ENCODE results near the gene CFAP90. TPM values are rescaled to one million over a fixed set of nuclear protein-coding genes. Genes with fewer than 3 reads are reported as not detected.

CFAP90 gene
- total RNA-seq, 1 donor, result not detected

DNA sequence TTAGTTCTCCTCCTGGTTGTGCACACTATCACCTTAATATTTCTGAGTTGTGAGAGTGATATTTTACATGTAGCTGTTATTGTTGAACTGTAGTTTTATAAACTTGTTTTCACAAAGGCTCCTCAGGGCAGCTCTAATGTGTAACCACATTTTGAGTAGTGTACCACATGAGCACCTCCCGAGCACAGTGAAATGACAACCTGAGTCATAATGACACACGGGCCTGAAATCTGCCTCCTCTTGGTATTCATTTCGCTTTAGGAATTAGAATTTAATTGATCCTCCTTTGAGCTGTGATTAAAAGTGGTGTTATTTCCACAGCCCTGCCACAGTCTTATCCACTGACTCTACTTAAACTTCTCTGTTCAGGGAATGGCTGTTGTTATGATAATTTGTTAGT, 25.9 kb upstream of the CFAP90 start:
- DNase-seq (ENCODE audit: low read depth), result peak; percentile 31
- TF ChIP-seq, protein P1, sequence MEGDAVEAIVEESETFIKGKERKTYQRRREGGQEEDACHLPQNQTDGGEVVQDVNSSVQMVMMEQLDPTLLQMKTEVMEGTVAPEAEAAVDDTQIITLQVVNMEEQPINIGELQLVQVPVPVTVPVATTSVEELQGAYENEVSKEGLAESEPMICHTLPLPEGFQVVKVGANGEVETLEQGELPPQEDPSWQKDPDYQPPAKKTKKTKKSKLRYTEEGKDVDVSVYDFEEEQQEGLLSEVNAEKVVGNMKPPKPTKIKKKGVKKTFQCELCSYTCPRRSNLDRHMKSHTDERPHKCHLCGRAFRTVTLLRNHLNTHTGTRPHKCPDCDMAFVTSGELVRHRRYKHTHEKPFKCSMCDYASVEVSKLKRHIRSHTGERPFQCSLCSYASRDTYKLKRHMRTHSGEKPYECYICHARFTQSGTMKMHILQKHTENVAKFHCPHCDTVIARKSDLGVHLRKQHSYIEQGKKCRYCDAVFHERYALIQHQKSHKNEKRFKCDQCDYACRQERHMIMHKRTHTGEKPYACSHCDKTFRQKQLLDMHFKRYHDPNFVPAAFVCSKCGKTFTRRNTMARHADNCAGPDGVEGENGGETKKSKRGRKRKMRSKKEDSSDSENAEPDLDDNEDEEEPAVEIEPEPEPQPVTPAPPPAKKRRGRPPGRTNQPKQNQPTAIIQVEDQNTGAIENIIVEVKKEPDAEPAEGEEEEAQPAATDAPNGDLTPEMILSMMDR (IDR thresholded peaks at IDR 0.05; ENCODE audit: insufficient read depth, low read length), result no peak
- no peak overlapping the region for H3K4me3 ChIP-seq (ENCODE audit: low read depth, low read length)

DNA sequence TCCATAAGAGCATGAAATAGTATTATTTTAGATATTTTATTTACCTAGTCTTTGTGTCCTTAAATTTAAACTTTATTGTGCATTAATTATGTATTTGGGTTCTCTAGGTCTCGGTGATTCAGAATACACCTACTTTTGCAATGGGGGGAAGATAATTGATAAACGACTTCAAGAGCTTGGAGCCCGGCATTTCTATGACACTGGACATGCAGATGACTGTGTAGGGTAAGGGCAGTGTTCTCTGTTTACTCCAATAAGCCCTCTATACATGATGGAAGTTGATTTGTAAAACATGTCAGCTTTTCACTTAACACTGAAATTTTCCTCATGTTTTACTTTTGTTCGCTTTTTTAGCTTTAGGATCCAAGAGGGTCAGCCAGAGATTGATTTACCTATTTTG, 24.2 kb upstream of the CFAP90 start:
- TF ChIP-seq, protein P1 (IDR thresholded peaks at IDR 0.05; ENCODE audit: insufficient read depth, low read length), result no peak
- no peak overlapping the region for H3K4me3 ChIP-seq (ENCODE audit: low read depth, low read length)
- no peak for DNase-seq (ENCODE audit: low read depth)

DNA sequence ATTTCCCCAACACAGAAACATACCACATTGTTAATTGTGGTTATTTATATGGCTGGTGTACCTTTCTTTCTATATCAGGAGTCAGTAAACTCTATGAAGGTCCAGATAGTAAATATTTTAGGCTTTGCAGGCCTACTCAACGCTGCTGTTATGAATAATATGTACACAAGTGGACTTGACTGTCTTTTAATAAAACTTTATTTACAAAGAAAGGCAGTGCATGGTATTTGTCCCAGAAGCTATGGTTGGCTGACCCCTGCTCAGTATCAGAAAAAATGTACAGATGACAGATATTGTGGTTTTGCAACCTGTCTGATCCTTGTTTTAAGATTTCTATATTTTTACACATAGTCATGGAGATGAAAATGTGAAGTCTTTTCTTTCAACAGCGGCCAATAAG, 23.7 kb upstream of the CFAP90 start:
- TF ChIP-seq, protein P1 (IDR thresholded peaks at IDR 0.05; ENCODE audit: insufficient read depth, low read length), result no peak
- H3K4me3 ChIP-seq (ENCODE audit: low read depth, low read length), result no peak overlapping the region
- no peak for DNase-seq (ENCODE audit: low read depth)

DNA sequence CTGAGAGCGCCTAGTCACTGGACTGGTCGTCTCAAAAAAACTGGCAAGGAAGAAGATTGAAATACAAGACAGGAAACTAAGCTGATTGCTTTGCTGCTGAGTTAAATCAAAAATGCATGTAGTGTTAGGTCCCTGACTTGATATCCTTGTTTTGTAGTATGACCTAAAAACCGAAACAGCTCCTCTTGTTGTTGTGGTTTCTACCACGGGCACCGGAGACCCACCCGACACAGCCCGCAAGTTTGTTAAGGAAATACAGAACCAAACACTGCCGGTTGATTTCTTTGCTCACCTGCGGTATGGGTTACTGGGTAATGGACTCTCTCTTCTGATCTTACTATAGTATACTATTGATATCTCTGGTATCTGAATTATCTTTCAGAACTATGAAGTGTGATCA, 22.3 kb upstream of the CFAP90 start:
- no peak for DNase-seq (ENCODE audit: low read depth)
- no peak overlapping the region for H3K4me3 ChIP-seq (ENCODE audit: low read depth, low read length)
- TF ChIP-seq, protein P1 (IDR thresholded peaks at IDR 0.05; ENCODE audit: insufficient read depth, low read length), result no peak

DNA sequence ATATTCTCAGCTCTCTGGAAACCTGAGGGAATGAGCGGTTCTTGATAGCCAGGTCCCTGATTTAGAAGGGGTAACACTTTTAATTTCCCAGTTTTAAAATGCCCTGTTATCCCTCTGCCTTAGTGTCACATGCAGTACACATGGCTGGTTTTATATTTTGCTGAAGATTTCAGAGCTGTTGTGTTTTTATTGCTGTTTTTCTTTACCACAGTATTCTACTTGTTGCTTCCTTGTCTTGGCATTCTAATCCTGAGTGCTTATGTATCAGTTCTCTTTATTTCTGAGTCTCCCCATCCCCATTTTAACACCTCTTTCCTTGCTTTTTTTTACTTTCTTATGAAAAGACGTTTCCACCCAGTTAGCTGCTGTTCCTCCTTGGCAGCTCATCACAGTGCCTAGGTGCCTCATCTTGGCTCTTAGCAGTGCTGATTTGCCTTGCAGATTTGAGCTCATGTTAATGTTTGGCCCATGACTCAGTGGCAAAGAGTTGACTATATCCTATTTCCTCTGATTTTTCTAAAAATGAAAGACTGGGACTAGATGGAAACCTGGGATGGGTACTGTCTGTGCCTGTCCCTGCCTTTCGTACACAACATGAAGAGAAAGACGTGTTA, 21.7 kb upstream of the CFAP90 start:
- TF ChIP-seq, protein P1 (IDR thresholded peaks at IDR 0.05; ENCODE audit: insufficient read depth, low read length), result no peak

DNA sequence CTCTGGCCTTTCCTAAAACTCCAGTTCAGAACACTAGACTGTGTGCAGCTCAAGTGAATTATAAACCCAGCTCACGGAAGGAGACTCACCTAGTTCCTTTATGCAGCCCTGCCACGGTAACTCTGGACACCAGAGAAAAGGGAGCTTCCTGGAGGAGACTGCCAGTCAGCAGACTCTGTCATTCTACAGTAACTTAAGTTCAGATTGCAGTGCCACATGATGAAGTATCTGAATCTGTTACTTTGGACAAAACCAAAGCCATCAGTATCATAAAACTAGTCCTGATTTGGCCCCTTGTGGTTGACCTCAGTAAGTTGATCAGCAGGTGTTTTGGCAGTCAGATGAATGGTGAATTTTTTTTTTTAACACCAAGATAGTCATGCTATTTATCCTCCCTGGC, 20.7 kb upstream of the CFAP90 start:
- H3K4me3 ChIP-seq (ENCODE audit: low read depth, low read length), result no peak overlapping the region
- no peak for DNase-seq (ENCODE audit: low read depth)
- TF ChIP-seq, protein P1 (IDR thresholded peaks at IDR 0.05; ENCODE audit: insufficient read depth, low read length), result no peak

More for the DNA sequence above, 21.7 kb upstream of the CFAP90 start:
- H3K4me3 ChIP-seq (ENCODE audit: low read depth, low read length), result no peak overlapping the region
- no peak for DNase-seq (ENCODE audit: low read depth)
